WTC11 (cell line): ENCODE data around the gene DYSF. TPM values are rescaled to one million over a fixed set of nuclear protein-coding genes. Genes with fewer than 3 reads are reported as not detected.

Source experiments
- ATAC-seq: fragments of 200-7000 bp; cut with Tn5 transposase; 2 replicates; pipeline ENCODE4 v1.10.0; 2021; ENCODE audit warnings: mild to moderate bottlenecking, moderate library complexity
- CTCF ChIA-PET: fragments of 300-600 bp; sonication (Branson Sonifier 250); formaldehyde crosslinking; loops from one replicate; lab custom pipeline; 2021; ENCODE audit warnings: antibody characterized with exemption; lab: Charles Lee
- POLR2A ChIA-PET: fragments of 350-600 bp; sonication (Branson Sonifier 250); formaldehyde crosslinking; loops from one replicate; lab custom pipeline; 2021; ENCODE audit warnings: antibody characterized with exemption; lab: Charles Lee
- DNase-seq: peaks from one replicate; pipeline ENCODE4 v3.0.0; 2021; ENCODE audit warnings: low spot score
- H3K27ac Mint-ChIP-seq: 2 replicates; pipeline ENCODE4 v1.8.0; 2021; ENCODE audit warnings: mixed read lengths
- H3K27me3 Mint-ChIP-seq: 2 replicates; pipeline ENCODE4 v1.8.0; 2021; ENCODE audit warnings: low read depth, mild to moderate bottlenecking, moderate library complexity, mixed read lengths
- H3K36me3 Mint-ChIP-seq: 2 replicates; pipeline ENCODE4 v1.8.0; 2021; ENCODE audit warnings: mixed read lengths
- H3K4me1 Mint-ChIP-seq: 2 replicates; pipeline ENCODE4 v1.8.0; 2022; ENCODE audit warnings: mixed read lengths
- H3K4me3 Mint-ChIP-seq: 2 replicates; pipeline ENCODE4 v1.8.0; 2021; ENCODE audit warnings: mild to moderate bottlenecking, moderate library complexity, mixed read lengths
- H3K9me3 Mint-ChIP-seq: 2 replicates; pipeline ENCODE4 v1.8.0; 2021; ENCODE audit warnings: mixed read lengths
- CDX4 ChIP-seq: fragments of 250-450 bp; sonication (Bioruptor Pico); IDR thresholded peaks from 2 replicates; pipeline ENCODE4 v1.9.0; 2021; ENCODE audit warnings: moderate library complexity, mild to moderate bottlenecking, inconsistent platforms, borderline replicate concordance
- CREB1 ChIP-seq: sonication (generic); formaldehyde crosslinking; IDR thresholded peaks from 2 replicates; pipeline ENCODE4 v1.8.0; 2023; ENCODE audit warnings: mild to moderate bottlenecking, missing genetic modification reagents
- ESRRA ChIP-seq: sonication (generic); formaldehyde crosslinking; IDR thresholded peaks from 2 replicates; pipeline ENCODE4 v1.8.1; 2022; ENCODE audit warnings: mild to moderate bottlenecking, missing genetic modification reagents, borderline replicate concordance
- GTF2I ChIP-seq: fragments of 250-450 bp; sonication (Bioruptor Pico); conservative IDR thresholded peaks from 2 replicates; pipeline ENCODE4 v1.4.0; 2021; ENCODE audit warnings: mild to moderate bottlenecking
- NR2C2 ChIP-seq: sonication (generic); formaldehyde crosslinking; IDR thresholded peaks from 2 replicates; pipeline ENCODE4 v1.8.0; 2022; ENCODE audit warnings: mild to moderate bottlenecking, missing genetic modification reagents
- ZNF121 ChIP-seq: sonication (generic); formaldehyde crosslinking; IDR thresholded peaks from 2 replicates; pipeline ENCODE4 v1.8.0; 2023; ENCODE audit warnings: missing genetic modification reagents
- ZNF138 ChIP-seq: sonication (generic); formaldehyde crosslinking; conservative IDR thresholded peaks from 2 replicates; pipeline ENCODE4 v1.8.1; 2022; ENCODE audit warnings: mild to moderate bottlenecking, moderate library complexity, missing genetic modification reagents
- total RNA-seq: library from RNA; stranded (reverse); gene quantifications from 3 replicates; pipeline ENCODE4 v1.2.3, GENCODE V29; 2021
- TF ChIP-seq, protein P1 (sequence below): sonication (generic); formaldehyde crosslinking; IDR thresholded peaks from 2 replicates; pipeline ENCODE4 v1.8.0; 2023; ENCODE audit warnings: missing genetic modification reagents
- TF ChIP-seq, protein P2 (sequence below): sonication (generic); formaldehyde crosslinking; IDR thresholded peaks from 2 replicates; pipeline ENCODE4 v1.8.0; 2022; ENCODE audit warnings: missing genetic modification reagents

The DYSF gene
- total RNA-seq, 1 experiment from 2014 or later = 14.8 TPM

GRCh38 chr2:71692621-71693277 is 239.4 kb downstream of the DYSF start:
- H3K9me3 Mint-ChIP-seq = peaks cover 7% of the 10 kb centered on the region
- ChIA-PET CTCF (interaction anchor here (1.7 kb wide), 1 partner anchor 103 kb away, joined by 5 read pairs; no protein-coding TSS in a partner anchor), POLR2A (no interaction called here)
- DNase-seq (no peak), ATAC-seq (no peak)
- no peak overlapping the region for H3K4me3 Mint-ChIP-seq
- TF ChIP-seq ESRRA (CRISPR knock-in tag) (peak; percentile 33; the same call in 1 of the 2 replicates), GTF2I (no peak)
- peaks cover 4% of the 10 kb centered on the region; the same call in 1 of the 2 replicates for H3K36me3 Mint-ChIP-seq
- no peak overlapping the region for H3K27ac Mint-ChIP-seq
- peaks cover 4% of the 10 kb centered on the region; the same call in 1 of the 2 replicates for H3K27me3 Mint-ChIP-seq
- H3K4me1 Mint-ChIP-seq = peaks cover 65% of the 10 kb centered on the region

- H3K4me1 Mint-ChIP-seq = peaks cover 68% of the 10 kb centered on the region
- no peak for ATAC-seq
- CTCF ChIA-PET = interaction anchor here (0.8 to 1.7 kb wide), 3 partner anchors 102 to 230 kb away, joined by 3 to 5 read pairs (median 4); no protein-coding TSS in a partner anchor
Measured at GRCh38 chr2:71693286-71694270, 240.2 kb downstream of the DYSF start.

DNA sequence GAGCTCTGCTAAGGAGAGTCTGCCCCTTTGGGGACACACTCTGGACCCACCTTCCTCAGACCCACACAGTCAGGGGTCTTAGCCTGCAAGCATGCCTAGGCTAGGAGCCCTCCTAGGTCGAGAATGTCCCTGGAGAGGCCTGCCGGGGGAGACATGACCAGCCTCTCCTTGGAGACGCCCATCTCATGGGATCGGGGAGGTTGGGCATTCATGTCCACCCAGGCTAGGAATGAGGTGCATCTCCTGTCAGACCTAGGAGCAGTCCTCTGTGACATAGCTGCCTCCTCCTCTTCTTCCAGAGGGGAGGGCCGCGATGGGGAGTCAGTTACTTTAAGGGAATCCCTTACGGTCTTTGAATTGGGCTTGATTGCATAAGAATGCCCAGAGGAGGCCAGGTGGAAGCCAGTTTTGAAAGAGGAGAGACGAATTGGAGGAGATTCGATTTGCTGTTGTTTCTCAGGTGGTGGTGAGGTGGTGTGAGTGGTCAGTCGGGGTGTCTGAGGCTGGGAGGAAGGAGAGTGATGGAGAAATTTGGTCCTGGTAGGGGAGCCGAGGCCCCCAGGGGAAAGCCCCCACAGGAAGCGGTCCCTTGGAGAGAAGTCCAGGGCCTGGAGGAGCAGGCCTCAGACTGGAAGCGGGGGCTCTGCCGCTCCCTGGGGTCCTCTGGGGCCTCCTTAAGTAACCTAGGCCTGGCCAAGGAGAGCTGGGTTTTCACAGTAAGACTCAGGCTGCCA is 241.3 kb downstream of the DYSF start:
- TF ChIP-seq ZNF138 (CRISPR knock-in tag) = no peak
- TF ChIP-seq, protein P1, sequence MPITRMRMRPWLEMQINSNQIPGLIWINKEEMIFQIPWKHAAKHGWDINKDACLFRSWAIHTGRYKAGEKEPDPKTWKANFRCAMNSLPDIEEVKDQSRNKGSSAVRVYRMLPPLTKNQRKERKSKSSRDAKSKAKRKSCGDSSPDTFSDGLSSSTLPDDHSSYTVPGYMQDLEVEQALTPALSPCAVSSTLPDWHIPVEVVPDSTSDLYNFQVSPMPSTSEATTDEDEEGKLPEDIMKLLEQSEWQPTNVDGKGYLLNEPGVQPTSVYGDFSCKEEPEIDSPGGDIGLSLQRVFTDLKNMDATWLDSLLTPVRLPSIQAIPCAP (CRISPR knock-in tag) = no peak
- no peak for TF ChIP-seq ZNF121 (CRISPR knock-in tag)
- no peak for TF ChIP-seq CDX4 (CRISPR knock-in tag)
- no peak for TF ChIP-seq CREB1 (CRISPR knock-in tag)
- Mint-ChIP-seq H3K4me1 (peaks cover 68% of the 10 kb centered on the region), H3K9me3 (peaks cover 7% of the 10 kb centered on the region), H3K27me3 (peaks cover 4% of the 10 kb centered on the region; the same call in 1 of the 2 replicates), H3K27ac (peak overlapping the region; percentile 94), H3K4me3 (no peak overlapping the region), H3K36me3 (no peaks in the 10 kb centered on the region; the same call in 1 of the 2 replicates)
- CTCF ChIA-PET = interaction anchor here (1.0 to 1.6 kb wide), 3 partner anchors 103 to 229 kb away, joined by 3 to 5 read pairs (median 4); no protein-coding TSS in a partner anchor
- DNase-seq (peak; percentile 49), ATAC-seq (peak; percentile 54)
- POLR2A ChIA-PET = interaction anchor here (0.6 kb wide), 1 partner anchor 100 kb away, joined by 5 read pairs; no protein-coding TSS in a partner anchor

More at GRCh38 chr2:71693286-71694270, 240.2 kb downstream of the DYSF start:
- peaks cover 13% of the 10 kb centered on the region for H3K9me3 Mint-ChIP-seq
- H3K4me3 Mint-ChIP-seq = no peak overlapping the region
- H3K36me3 Mint-ChIP-seq = peaks cover 2% of the 10 kb centered on the region; the same call in 1 of the 2 replicates
- H3K27ac Mint-ChIP-seq = no peak overlapping the region
- no peak for DNase-seq
- POLR2A ChIA-PET = no interaction called here
- H3K27me3 Mint-ChIP-seq = peaks cover 4% of the 10 kb centered on the region; the same call in 1 of the 2 replicates
- TF ChIP-seq NR2C2 (CRISPR knock-in tag) = no peak
- TF ChIP-seq, protein P2, sequence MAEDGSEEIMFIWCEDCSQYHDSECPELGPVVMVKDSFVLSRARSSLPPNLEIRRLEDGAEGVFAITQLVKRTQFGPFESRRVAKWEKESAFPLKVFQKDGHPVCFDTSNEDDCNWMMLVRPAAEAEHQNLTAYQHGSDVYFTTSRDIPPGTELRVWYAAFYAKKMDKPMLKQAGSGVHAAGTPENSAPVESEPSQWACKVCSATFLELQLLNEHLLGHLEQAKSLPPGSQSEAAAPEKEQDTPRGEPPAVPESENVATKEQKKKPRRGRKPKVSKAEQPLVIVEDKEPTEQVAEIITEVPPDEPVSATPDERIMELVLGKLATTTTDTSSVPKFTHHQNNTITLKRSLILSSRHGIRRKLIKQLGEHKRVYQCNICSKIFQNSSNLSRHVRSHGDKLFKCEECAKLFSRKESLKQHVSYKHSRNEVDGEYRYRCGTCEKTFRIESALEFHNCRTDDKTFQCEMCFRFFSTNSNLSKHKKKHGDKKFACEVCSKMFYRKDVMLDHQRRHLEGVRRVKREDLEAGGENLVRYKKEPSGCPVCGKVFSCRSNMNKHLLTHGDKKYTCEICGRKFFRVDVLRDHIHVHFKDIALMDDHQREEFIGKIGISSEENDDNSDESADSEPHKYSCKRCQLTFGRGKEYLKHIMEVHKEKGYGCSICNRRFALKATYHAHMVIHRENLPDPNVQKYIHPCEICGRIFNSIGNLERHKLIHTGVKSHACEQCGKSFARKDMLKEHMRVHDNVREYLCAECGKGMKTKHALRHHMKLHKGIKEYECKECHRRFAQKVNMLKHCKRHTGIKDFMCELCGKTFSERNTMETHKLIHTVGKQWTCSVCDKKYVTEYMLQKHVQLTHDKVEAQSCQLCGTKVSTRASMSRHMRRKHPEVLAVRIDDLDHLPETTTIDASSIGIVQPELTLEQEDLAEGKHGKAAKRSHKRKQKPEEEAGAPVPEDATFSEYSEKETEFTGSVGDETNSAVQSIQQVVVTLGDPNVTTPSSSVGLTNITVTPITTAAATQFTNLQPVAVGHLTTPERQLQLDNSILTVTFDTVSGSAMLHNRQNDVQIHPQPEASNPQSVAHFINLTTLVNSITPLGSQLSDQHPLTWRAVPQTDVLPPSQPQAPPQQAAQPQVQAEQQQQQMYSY = peak; percentile 61; the same call in 1 of the 2 replicates
